IPS-NIHi11 (cell line): ENCODE measurements around the gene ARSK.

Source experiments
- DNase-seq: peaks from one replicate; pipeline ENCODE4 v3.0.0; 2012; ENCODE audit warnings: mixed read lengths, low spot score

ARSK gene

GRCh38 chr5:95554647-95555548 is at the start of gene ARSK, which contains the start of gene SKIC3:
Gene ARSK, plus strand, starts transcription at chr5:95555101. Its CDS starts 178 bp downstream, at chr5:95555279.
Gene SKIC3, minus strand, starts transcription at chr5:95554977. Its CDS starts 7,827 bp downstream, at chr5:95547150.
- DNase-seq = peak; percentile 91

GRCh38 chr5:95508550-95508949 is 46.4 kb upstream of the ARSK start:
- no peak for DNase-seq

- no peak for DNase-seq
Observed at GRCh38 chr5:95511606-95512005, 43.3 kb upstream of the ARSK start.

GRCh38 chr5:95518417-95518816 is 36.5 kb upstream of the ARSK start:
- DNase-seq = no peak

GRCh38 chr5:95519151-95519550 is 35.8 kb upstream of the ARSK start:
- no peak for DNase-seq

DNA sequence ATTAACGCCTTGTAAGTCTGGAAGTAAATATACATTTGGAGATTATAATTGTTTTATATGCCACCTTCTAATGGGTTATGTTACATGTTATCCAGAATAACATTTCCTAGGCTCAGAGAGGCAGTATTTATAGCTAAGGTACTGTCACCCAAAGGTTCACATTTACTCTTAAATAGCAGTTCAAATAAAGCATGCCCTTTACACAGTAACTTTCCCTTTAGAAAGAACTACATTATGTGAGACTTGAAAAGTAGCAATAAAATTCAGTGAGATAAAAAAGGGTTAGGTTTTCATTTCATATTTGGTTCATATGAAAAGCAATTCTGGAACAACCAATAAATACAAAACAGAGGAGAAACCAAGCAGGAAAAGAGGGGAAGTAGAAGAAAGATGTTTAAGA is 35.2 kb upstream of the ARSK start:
- no peak for DNase-seq

- DNase-seq = no peak
Observed at GRCh38 chr5:95520206-95520605, 34.7 kb upstream of the ARSK start.

DNA sequence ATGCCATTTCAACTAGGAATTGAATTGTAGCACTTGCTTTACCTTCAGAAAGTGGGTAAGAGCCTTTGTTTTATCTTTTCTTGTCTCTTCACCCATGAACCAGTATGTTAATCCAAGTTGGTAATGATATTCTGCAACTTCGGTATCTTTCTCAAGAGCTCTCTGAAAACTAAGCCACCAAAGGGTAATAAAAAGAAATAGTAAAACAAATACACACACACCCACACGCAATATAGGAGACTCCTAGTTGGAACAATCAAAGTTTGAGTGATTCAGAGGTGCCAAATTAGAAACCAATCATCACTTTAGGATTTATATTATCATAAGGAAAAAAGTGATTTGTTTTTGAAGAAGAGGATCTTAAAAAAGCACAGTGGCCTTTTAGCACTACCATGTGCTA is 30.5 kb upstream of the ARSK start:
- DNase-seq = no peak

GRCh38 chr5:95526871-95527270 is 28.0 kb upstream of the ARSK start:
- no peak for DNase-seq

DNA sequence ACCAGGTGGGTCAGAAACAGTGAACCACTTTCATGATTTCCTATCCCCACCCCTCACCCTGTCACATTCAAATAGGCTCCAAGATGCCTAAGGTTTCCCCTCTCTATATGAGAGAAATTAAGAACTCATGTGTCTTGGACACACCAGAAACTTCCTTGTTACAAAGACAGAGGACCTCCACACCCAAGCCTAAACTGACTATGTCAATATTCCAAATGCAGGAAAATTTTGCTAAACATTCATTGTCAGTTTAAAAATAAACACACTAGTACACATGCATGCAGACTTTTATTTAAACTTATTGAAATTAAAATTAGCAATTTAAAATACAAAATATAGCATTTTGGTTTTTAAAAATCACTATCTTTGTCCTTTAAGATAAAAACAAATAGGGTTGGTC is 26.3 kb upstream of the ARSK start:
- no peak for DNase-seq

- no peak for DNase-seq
Observed at GRCh38 chr5:95530416-95530815, 24.5 kb upstream of the ARSK start.

GRCh38 chr5:95531491-95531890 is 23.4 kb upstream of the ARSK start:
- DNase-seq = no peak

- no peak for DNase-seq
Observed at GRCh38 chr5:95532415-95532814, 22.5 kb upstream of the ARSK start.

DNA sequence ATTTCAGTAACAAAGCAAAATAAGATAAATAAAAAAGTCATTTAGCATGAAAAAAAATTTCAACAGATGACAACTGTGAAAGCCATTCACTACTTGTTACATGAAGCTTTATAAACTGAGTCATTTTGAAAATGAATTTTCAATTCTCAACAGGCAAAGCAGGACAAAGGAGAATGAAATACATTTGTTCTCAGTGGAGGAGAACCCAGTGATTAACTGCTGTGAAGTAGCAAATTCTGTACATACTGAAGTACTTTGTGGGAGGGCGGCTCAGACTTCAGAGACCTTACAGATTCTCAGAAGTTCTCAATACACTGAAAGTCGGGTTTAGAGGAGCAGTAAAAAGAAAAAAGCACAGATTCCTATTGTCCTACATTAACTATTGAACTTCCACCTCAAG is 21.8 kb upstream of the ARSK start:
- no peak for DNase-seq

DNA sequence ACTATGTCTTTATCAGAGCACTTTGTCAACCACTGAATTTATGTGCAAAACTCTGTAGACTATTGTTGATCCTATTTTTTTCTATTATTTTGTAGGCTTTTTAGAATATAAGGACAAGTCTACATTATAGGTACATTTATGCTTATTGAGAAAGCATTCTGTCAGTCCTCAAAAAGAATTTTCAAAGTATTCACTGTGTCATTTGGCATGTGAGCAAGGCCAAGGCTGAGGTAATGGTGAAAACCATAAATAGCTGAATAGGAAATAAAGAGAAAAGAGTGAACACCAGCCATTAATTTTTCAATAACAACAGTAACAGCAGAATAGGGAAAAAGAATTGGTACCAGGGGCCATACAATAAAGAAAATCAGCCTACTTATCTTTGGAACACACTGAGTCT is 21.1 kb upstream of the ARSK start:
- no peak for DNase-seq

DNA sequence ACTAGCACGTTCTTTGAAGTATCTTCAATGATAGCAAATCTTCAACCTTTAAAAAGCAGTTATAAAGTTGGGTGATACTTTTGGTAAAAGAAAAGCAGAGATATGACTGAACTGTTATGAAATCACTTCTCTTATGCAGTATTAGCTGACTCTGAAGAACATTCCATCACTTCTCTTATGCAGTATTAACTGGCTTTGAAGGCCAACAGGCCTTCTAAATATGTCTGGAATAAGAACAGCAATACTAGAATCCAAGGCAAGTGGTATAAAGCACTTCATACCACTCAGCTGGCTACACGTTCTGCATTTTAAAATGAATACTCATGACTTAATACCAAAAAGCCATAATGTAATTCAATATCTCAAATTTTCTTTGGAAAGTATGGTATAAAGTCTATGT is 17.4 kb upstream of the ARSK start:
- DNase-seq = no peak

GRCh38 chr5:95543017-95543705 is 11.7 kb upstream of the ARSK start:
- DNase-seq = no peak

DNA sequence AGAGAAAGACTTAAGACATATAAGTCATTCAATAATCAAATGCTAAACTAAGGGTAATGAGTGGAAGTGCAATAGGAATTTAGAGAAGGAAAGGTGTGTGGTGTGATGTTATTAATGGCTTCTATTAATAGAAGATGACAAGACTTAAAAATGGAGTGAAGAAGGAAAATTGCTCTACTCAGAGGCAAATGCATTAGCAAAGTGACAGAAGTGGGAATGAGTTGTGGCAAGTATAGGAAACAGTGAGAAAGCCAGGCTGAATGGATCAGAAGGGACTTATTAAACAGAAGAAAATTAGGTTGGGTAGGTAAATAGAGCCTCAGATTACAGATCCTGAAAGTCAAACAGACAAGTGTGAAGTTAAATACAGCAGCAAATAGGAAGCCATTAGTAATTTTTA is 5.9 kb upstream of the ARSK start:
- DNase-seq = no peak

DNA sequence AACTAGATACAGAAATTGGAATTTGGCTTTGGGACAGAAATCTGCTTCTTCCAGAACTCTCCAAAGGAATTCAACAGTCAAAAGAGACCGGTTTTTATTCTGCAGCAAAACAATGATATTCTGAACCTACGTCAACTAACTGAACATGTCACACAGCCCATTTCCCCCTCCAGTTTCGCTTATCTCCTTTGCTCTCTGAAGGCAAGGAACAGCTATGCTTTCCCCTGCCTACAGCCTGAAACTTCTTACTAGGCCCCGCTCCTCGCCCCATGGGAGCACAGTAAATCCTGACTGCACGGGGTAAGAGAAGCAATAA is 612 bp upstream of the ARSK start:
- no peak for DNase-seq

GRCh38 chr5:95555553-95555952 is 652 bp downstream of the ARSK start:
- no peak for DNase-seq

DNA sequence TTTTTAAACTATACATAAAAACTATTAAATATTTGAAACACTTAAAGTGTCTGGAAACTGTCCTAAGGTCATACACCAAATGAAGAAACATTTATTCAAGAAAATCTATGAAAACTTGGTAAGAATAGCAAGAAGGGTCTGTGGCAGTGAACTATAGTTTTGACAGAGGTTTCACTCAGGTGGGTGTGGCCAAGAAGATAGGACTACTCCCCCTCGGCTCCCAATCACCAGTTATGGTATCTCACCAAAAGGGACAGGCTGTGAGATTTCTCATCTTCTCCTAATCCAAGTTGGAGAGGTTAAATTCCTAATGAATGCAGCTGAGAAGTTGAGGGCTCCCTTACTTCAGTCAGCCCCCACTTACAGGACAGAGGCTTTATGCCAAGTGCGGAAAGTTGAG is 2.9 kb downstream of the ARSK start:
- DNase-seq = no peak

DNA sequence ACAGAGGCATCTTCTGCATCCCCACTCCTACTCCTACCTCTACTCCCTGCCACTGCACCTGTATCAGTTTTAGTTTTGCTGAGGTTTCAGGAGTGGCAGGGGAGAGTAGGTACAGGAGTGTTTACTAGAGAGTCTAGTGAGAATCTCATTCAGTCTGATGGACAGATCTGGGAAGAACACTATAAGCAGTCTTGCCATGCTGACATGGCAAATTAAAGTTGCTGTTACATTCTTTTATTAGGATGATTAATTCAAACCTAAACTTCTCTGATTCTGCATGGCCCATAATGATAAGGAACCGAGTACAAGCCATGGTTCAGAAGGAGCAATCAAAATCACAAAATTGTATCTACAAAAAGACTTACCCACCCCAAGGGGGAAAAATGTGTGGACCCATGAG is 7.4 kb downstream of the ARSK start:
- DNase-seq = no peak

DNA sequence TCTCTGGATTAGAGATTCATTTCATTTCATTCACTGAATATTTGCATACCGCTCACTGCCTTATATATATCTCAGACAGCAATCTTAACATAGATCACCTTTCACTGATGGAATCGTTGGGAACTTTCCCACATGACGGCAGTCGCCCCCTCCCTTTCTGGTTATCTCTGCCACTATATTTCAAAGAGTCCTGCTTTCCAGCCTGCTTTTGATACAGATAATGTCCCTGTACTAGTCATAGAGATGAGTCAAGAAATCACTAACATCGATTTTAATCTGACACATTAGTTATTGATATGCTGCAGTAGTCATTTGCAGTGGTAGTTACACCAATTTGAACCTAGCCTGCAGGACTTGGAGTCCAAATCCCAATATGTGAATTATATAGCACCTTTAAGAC is 8.5 kb downstream of the ARSK start:
- DNase-seq = no peak

DNA sequence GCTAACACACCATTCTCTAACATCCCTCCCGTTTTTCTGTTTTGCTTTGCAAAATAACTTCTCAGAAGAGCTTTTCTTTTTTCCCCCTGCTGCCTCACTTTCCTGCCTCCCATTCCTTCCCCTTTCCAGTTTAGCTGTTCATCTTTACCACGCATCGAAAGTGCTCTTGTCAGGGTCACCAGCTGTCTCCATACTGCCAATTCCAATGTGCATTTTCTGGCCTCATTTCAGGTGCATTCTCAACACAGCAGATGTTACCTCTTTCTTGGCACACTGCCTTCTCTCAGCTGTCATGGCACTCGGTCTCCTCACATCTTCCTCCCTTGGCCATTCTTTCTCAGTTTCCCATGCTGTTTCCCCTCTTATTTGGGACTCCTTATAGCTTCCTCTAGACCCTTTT is 9.5 kb downstream of the ARSK start:
- no peak for DNase-seq
